GM12878 (cell line): Measurements from ENCODE around the gene RARRES2. TPM values are rescaled to one million over a fixed set of nuclear protein-coding genes. Genes with fewer than 3 reads are reported as not detected.

Source experiments
- ATAC-seq: fragments of 200-7000 bp; cut with Tn5 transposase; 3 replicates; pipeline ENCODE4 v1.9.1; 2020; ENCODE audit warnings: mild to moderate bottlenecking, moderate library complexity
- BruUV-seq: library from RNA; stranded (reverse); fragments of 400-500 nt; replicated peaks from 2 replicates; lab custom pipeline; 2021; lab: Mats Ljungman, UMichigan
- CTCF ChIA-PET: fragments of 300-600 bp; sonication (Branson Sonifier 250); formaldehyde crosslinking; extraction: SDS; loops from one replicate; lab custom pipeline; 2021; ENCODE audit warnings: inconsistent platforms; lab: Yijun Ruan, JAX
- POLR2A ChIA-PET: fragments of 350-600 bp; formaldehyde crosslinking; extraction: SDS; loops from one replicate; lab custom pipeline; 2021; ENCODE audit warnings: inconsistent platforms; lab: Charles Lee
- RAD21 ChIA-PET: fragments of 300-600 bp; sonication (Branson Sonifier 250); formaldehyde crosslinking; loops from one replicate; lab custom pipeline; 2023; ENCODE audit warnings: antibody characterized with exemption; ENCODE audit not compliant: unreplicated experiment; lab: Charles Lee
- SMC1A ChIA-PET: fragments of 300-600 bp; sonication (Branson Sonifier 250); formaldehyde crosslinking; loops from one replicate; lab custom pipeline; 2023; ENCODE audit not compliant: unreplicated experiment, uncharacterized antibody; lab: Charles Lee
- DNase-seq: peaks from one replicate; pipeline ENCODE4 v3.0.0-alpha.2; 2011; ENCODE audit warnings: low read depth, low spot score
- FAIRE-seq: peaks from 3 replicates; lab custom pipeline; 2011; peaks lifted over from hg19 to GRCh38; lab: Jason Lieb, UNC
- H2AFZ ChIP-seq: 2 replicates; pipeline ENCODE4 v1.6.0; 2011; ENCODE audit warnings: low read depth, low read length, control low read depth; ENCODE audit not compliant: control insufficient read depth
- H3K27ac ChIP-seq: 2 replicates; pipeline ENCODE4 v1.5.1; 2011; ENCODE audit warnings: control low read depth; ENCODE audit not compliant: control insufficient read depth, insufficient read depth
- H3K27me3 ChIP-seq, 2 experiments: replicated peaks in 1 of 2; 2 replicates each; pipeline versions ENCODE4 v1.6.0 to v1.6.1; 2011; ENCODE audit warnings: low read length in 1 of 2; ENCODE audit not compliant: control insufficient read depth in 2 of 2, insufficient read depth in 2 of 2
- H3K36me3 ChIP-seq, 2 experiments: 2 replicates each; pipeline ENCODE4 v1.5.1; 2011; ENCODE audit warnings: low read length in 1 of 2; ENCODE audit not compliant: control insufficient read depth in 2 of 2, insufficient read depth in 2 of 2
- H3K4me1 ChIP-seq: 2 replicates; pipeline ENCODE4 v1.6.1; 2011; ENCODE audit warnings: mild to moderate bottlenecking, low read length, moderate library complexity, mixed read lengths; ENCODE audit not compliant: control insufficient read depth, insufficient read depth
- H3K4me2 ChIP-seq: 2 replicates; pipeline ENCODE4 v1.6.0; 2011; ENCODE audit warnings: control low read depth; ENCODE audit not compliant: control insufficient read depth, insufficient read depth
- H3K4me3 ChIP-seq: fragments of 200-600 bp; sonication (generic); 2 replicates; pipeline ENCODE4 v1.5.1; 2016
- H3K79me2 ChIP-seq: 2 replicates; pipeline ENCODE4 v1.6.0; 2011; ENCODE audit warnings: low read length; ENCODE audit not compliant: control insufficient read depth, insufficient read depth
- H3K9ac ChIP-seq: 2 replicates; pipeline ENCODE4 v1.8.0; 2011; ENCODE audit warnings: low read length, control low read depth, mixed read lengths; ENCODE audit not compliant: control insufficient read depth, insufficient read depth
- H3K9me3 ChIP-seq: replicated peaks from 3 replicates; pipeline ENCODE4 v1.5.1; 2011; ENCODE audit warnings: mild to moderate bottlenecking, low read length; ENCODE audit not compliant: control insufficient read depth, insufficient read depth
- H4K20me1 ChIP-seq: 2 replicates; pipeline ENCODE4 v1.6.0; 2011; ENCODE audit not compliant: control insufficient read depth, insufficient read depth
- CEBPB ChIP-seq, 2 experiments: fragments of 150-350 bp in 1 of 2; IDR thresholded peaks; 2 replicates each; pipeline ENCODE4 v1.6.1; 2012 to 2014; ENCODE audit warnings: low read depth in 2 of 2, low read length in 2 of 2, borderline replicate concordance in 1 of 2, inconsistent platforms in 1 of 2
- E2F8 ChIP-seq: fragments of 450-650 bp; IDR thresholded peaks from 2 replicates; pipeline ENCODE4 v1.6.1; 2018; ENCODE audit warnings: mild to moderate bottlenecking, low read depth, moderate library complexity; ENCODE audit not compliant: partially characterized antibody
- PKNOX1 ChIP-seq: fragments of 450-650 bp; IDR thresholded peaks from 2 replicates; pipeline ENCODE4 v1.6.1; 2016; ENCODE audit warnings: mild to moderate bottlenecking
- POLR2AphosphoS2 ChIP-seq: IDR thresholded peaks from 2 replicates; pipeline ENCODE4 v1.6.1; 2011; ENCODE audit warnings: low read depth, mild to moderate bottlenecking, low read length, improper control_type of control experiment, moderate library complexity
- SREBF2 ChIP-seq: IDR thresholded peaks from 2 replicates; pipeline ENCODE4 v1.6.1; 2012; ENCODE audit warnings: mild to moderate bottlenecking, low read length
- ZBTB11 ChIP-seq: fragments of 450-650 bp; formaldehyde crosslinking; IDR thresholded peaks from 2 replicates; pipeline ENCODE4 v1.5.0; 2022; ENCODE audit warnings: mild to moderate bottlenecking, missing genetic modification characterization
- WGBS: methylation state at CpG from one replicate; pipeline ENCODE4 v1.1.6; 2016; ENCODE audit warnings: low lambda C conversion rate; ENCODE audit not compliant: insufficient replicate concordance, insufficient coverage; ENCODE audit errors: missing lambda C conversion rate; 5-methylcytosine and 5-hydroxymethylcytosine counted together
- in situ Hi-C: fragments of 300-500 bp; cut with MboI; formaldehyde crosslinking; loops from 9 replicates; pipeline ENCODE4 v1.14.3; 2018; ENCODE audit warnings: mixed read lengths
- intact Hi-C: fragments of 100-400 bp; cut with micrococcal nuclease; formaldehyde crosslinking; loops from one replicate; pipeline ENCODE4 v1.14.2; 2022; ENCODE audit not compliant: unreplicated experiment
- polyA plus RNA-seq, 11 experiments: library from polyadenylated mRNA; depleted of rRNA in 4 of 11; unstranded in 6 of 11; stranded (reverse) in 5 of 11; fragments of >200 nt; fragmentation: Nextera tagmentation in 4 of 11; fragmentation: Illumina TruSeq in 1 of 11; extraction: Ambion mirVana in 4 of 11; extraction: Trizol in 1 of 11; gene quantifications; 1 replicate in 1 of 11; 2 replicates in 10 of 11; pipeline versions ENCODE4 v1.2.1 to v1.2.3, GENCODE V29; 2011 to 2016; ENCODE audit warnings: inconsistent platforms in 2 of 11, missing spikeins in 2 of 11, low read depth in 1 of 11
- total RNA-seq, 4 experiments: library from RNA; depleted of rRNA in 3 of 4; stranded (reverse); fragments of >200 nt in 3 of 4; fragmentation: Illumina TruSeq in 1 of 4; extraction: Trizol in 1 of 4; gene quantifications; 2 replicates each; pipeline versions ENCODE4 v1.2.1 to v1.2.3, GENCODE V29; 2013 to 2021

Gene RARRES2
- total and polyA plus RNA-seq, 10 of the 15 experiments (the other 5 are each of a cell fraction or from before 2014, with no cell fraction given), result 0.13 to 2.2 (median 0.40) TPM; not detected in 3

GRCh38 chr7:150363370-150363769, 21.9 kb upstream of the RARRES2 start (continued):
- TF ChIP-seq E2F8 (no peak), SREBF2 (no peak), CEBPB (IDR thresholded peaks at IDR 0.05; ENCODE audit: borderline replicate concordance in 1 of 2, low read depth in 2 of 2, low read length in 2 of 2) (no peak), POLR2AphosphoS2 (no peak), PKNOX1 (no peak)

GRCh38 chr7:150361807-150362621, 20.6 kb upstream of the RARRES2 start:
- TF ChIP-seq ZBTB11 (CRISPR knock-in tag), result no peak
- CTCF ChIA-PET, result interaction anchor here (0.6 to 2.3 kb wide), 7 partner anchors 9 to 393 kb away, joined by 3 to 7 read pairs (median 3); a partner anchor contains a TSS
- in situ Hi-C loops, result loop anchor here (5.0 kb wide), 1 partner anchor 50 kb away; no protein-coding TSS in a partner anchor

More at GRCh38 chr7:150361807-150362621, 20.6 kb upstream of the RARRES2 start:
- no peak overlapping the region for H3K4me3 ChIP-seq
- H2AFZ ChIP-seq, result no peak overlapping the region
- RAD21 ChIA-PET, result interaction anchor here (1.6 kb wide), 1 partner anchor 45 kb away, joined by 4 read pairs; no protein-coding TSS in a partner anchor
- SMC1A ChIA-PET, result interaction anchor here (1.0 to 2.7 kb wide), 6 partner anchors 16 to 84 kb away, joined by 3 to 12 read pairs (median 7); no protein-coding TSS in a partner anchor
- no peak overlapping the region for H3K9ac ChIP-seq
- H3K9me3 ChIP-seq, result no peaks in the 10 kb centered on the region
- BruUV-seq, result no TSS peak
- no peaks in the 10 kb centered on the region for H3K27me3 ChIP-seq
- POLR2A ChIA-PET, result interaction anchor here (1.2 to 1.8 kb wide), 3 partner anchors 16 to 72 kb away, joined by 4 to 8 read pairs (median 4); no protein-coding TSS in a partner anchor
- FAIRE-seq, result no peak
- 91% methylated on average over 18 of the region's 18 CpGs for WGBS
- intact Hi-C loops, result no loop called here
- no peak overlapping the region for H3K27ac ChIP-seq
- DNase-seq, result no peak
- no peak for ATAC-seq
- no peaks in the 10 kb centered on the region for H3K79me2 ChIP-seq
- no peak overlapping the region for H3K4me2 ChIP-seq
- H4K20me1 ChIP-seq, result no peaks in the 10 kb centered on the region
- no peaks in the 10 kb centered on the region for H3K36me3 ChIP-seq
- H3K4me1 ChIP-seq, result peaks cover 32% of the 10 kb centered on the region
